T-cell (primary cell): ENCODE measurements around the gene MYOM3. TPM values are rescaled to one million over a fixed set of nuclear protein-coding genes. Genes with fewer than 3 reads are reported as not detected.

Experiments used
- ATAC-seq, 4 experiments: fragments of 200-7000 bp in 3 of 4; fragments of 150-1000 bp in 1 of 4; cut with Tn5 transposase; replicated peaks in 1 of 4; 1 replicate in 3 of 4; 2 replicates in 1 of 4; pipeline ENCODE4 v1.10.0; 2021; ENCODE audit warnings: moderate library complexity in 3 of 4, mild to moderate bottlenecking in 2 of 4, moderate number of reproducible peaks in 1 of 4
- CTCF ChIA-PET, 2 donors: fragments of 300-600 bp; sonication (Branson Sonifier 250); formaldehyde crosslinking; loops; one replicate each; lab custom pipeline; 2022; ENCODE audit warnings: antibody characterized with exemption in 2 of 2; lab: Charles Lee
- POLR2A ChIA-PET, 2 donors: fragments of 300-600 bp; sonication (Branson Sonifier 250); formaldehyde crosslinking; loops; one replicate each; lab custom pipeline; 2022; ENCODE audit warnings: antibody characterized with exemption in 2 of 2; lab: Charles Lee
- DNase-seq, 35 experiments: peaks; one replicate each; pipeline versions ENCODE4 v3.0.0 to v3.0.0-alpha.2; 2013 to 2023
- H3K27ac ChIP-seq: one replicate; pipeline ENCODE4 v1.5.1; 2013; ENCODE audit warnings: low read length
- H3K27me3 ChIP-seq, 2 experiments: replicated peaks in 1 of 2; 1 replicate in 1 of 2; 2 replicates in 1 of 2; pipeline versions ENCODE4 v1.6.1 to v1.7.0; 2013; ENCODE audit warnings: low read length in 1 of 2, mixed read lengths in 1 of 2; ENCODE audit not compliant: control insufficient read depth in 2 of 2, insufficient read depth in 2 of 2; ENCODE audit errors: extremely low read depth in 1 of 2
- H3K36me3 ChIP-seq, 2 donors: 1 replicate in 1 of 2; 2 replicates in 1 of 2; pipeline versions ENCODE4 v1.6.1 to v1.7.0; 2013; ENCODE audit warnings: low read length in 1 of 2; ENCODE audit not compliant: control insufficient read depth in 2 of 2, insufficient read depth in 1 of 2; ENCODE audit errors: extremely low read depth in 1 of 2
- H3K4me1 ChIP-seq, 2 experiments: 1 replicate in 1 of 2; 2 replicates in 1 of 2; pipeline versions ENCODE4 v1.6.1 to v1.7.0; 2013; ENCODE audit warnings: low read length in 2 of 2, mixed read lengths in 1 of 2; ENCODE audit not compliant: insufficient read depth in 2 of 2, control insufficient read depth in 1 of 2; ENCODE audit errors: extremely low read depth in 1 of 2
- H3K4me3 ChIP-seq, 2 donors: 1 replicate in 1 of 2; 2 replicates in 1 of 2; pipeline versions ENCODE4 v1.5.1 to v1.7.0; 2013; ENCODE audit warnings: mild to moderate bottlenecking in 2 of 2, low read length in 1 of 2, moderate library complexity in 1 of 2; ENCODE audit not compliant: control insufficient read depth in 1 of 2; ENCODE audit errors: extremely low read depth in 1 of 2
- H3K9me3 ChIP-seq: 2 replicates; pipeline ENCODE4 v1.7.0; 2013
- H3K27ac Mint-ChIP-seq, 2 donors: one replicate each; pipeline ENCODE4 v1.8.0; 2020 to 2021; ENCODE audit warnings: mild to moderate bottlenecking in 2 of 2, mixed read lengths in 2 of 2
- H3K27me3 Mint-ChIP-seq, 2 donors: one replicate each; pipeline ENCODE4 v1.8.0; 2021 to 2022; ENCODE audit warnings: mixed read lengths in 2 of 2
- H3K36me3 Mint-ChIP-seq: one replicate; pipeline ENCODE4 v1.8.0; 2021; ENCODE audit warnings: mixed read lengths
- H3K4me1 Mint-ChIP-seq, 3 donors: one replicate each; pipeline ENCODE4 v1.8.0; 2020 to 2022; ENCODE audit warnings: mixed read lengths in 3 of 3, mild to moderate bottlenecking in 1 of 3
- H3K4me3 Mint-ChIP-seq, 3 donors: one replicate each; pipeline ENCODE4 v1.8.0; 2020 to 2022; ENCODE audit warnings: mild to moderate bottlenecking in 3 of 3, mixed read lengths in 3 of 3, moderate library complexity in 3 of 3
- H3K9me3 Mint-ChIP-seq, 3 donors: one replicate each; pipeline ENCODE4 v1.8.0; 2020 to 2022; ENCODE audit warnings: mixed read lengths in 3 of 3
- WGBS: methylation state at CpG from one replicate; pipeline ENCODE4 v1.1.5; 2013; ENCODE audit warnings: missing lambda C conversion rate; ENCODE audit not compliant: insufficient coverage; 5-methylcytosine and 5-hydroxymethylcytosine counted together
- total RNA-seq, 35 experiments: library from RNA in 6 of 35; stranded (reverse) in 6 of 35; fragments of 120-200 nt in 1 of 35; gene quantifications; one replicate each; pipeline versions ENCODE4 v1.2.1 to v1.2.4 and lab custom pipeline; 2013 to 2026

The MYOM3 gene
- total RNA-seq, 5 donors from 2014 or later (not counting 1 experiment from before 2014, with no cell fraction given), result not detected

- Mint-ChIP-seq H3K27ac (no peak overlapping the region), H3K4me1 (peaks cover 0 to under 1% (median under 1%) of the 10 kb centered on the region in 3 donors), H3K36me3 (no peaks in the 10 kb centered on the region), H3K27me3 (peaks cover 6 to 12% of the 10 kb centered on the region in 2 donors), H3K9me3 (peaks cover 0 to 4% (median 4%) of the 10 kb centered on the region in 3 donors), H3K4me3 (no peak overlapping the region)
- CTCF ChIA-PET, result no interaction called here
- H3K4me3 ChIP-seq, result no peak overlapping the region
- H3K9me3 ChIP-seq, result no peaks in the 10 kb centered on the region
- POLR2A ChIA-PET, result no interaction called here
- peaks cover 0 to 4% of the 10 kb centered on the region in 2 experiments for H3K4me1 ChIP-seq
- no peaks in the 10 kb centered on the region for H3K36me3 ChIP-seq
- no CpG with 5 or more reads among the region's 1 CpG for WGBS
- ATAC-seq (no peak), DNase-seq (no peak)
- H3K27me3 ChIP-seq, result peaks cover 0 to 14% of the 10 kb centered on the region in 2 experiments
- no peak overlapping the region for H3K27ac ChIP-seq
These were observed 21.9 kb upstream of the MYOM3 start for GRCh38 chr1:24133819-24134218.

- WGBS, result 80% methylated on average over 1 of the region's 3 CpGs
- DNase-seq (no peak), ATAC-seq (no peak)
- H3K27me3 ChIP-seq, result peaks cover 0 to 5% of the 10 kb centered on the region in 2 experiments
- POLR2A ChIA-PET, result no interaction called here
- Mint-ChIP-seq H3K36me3 (no peaks in the 10 kb centered on the region), H3K4me3 (no peak overlapping the region), H3K9me3 (peaks cover 0 to 4% (median 4%) of the 10 kb centered on the region in 3 donors), H3K27me3 (peaks cover 6 to 12% of the 10 kb centered on the region in 2 donors), H3K27ac (no peak overlapping the region), H3K4me1 (no peaks in the 10 kb centered on the region)
- H3K4me1 ChIP-seq, result no peaks in the 10 kb centered on the region
- no peaks in the 10 kb centered on the region for H3K9me3 ChIP-seq
- H3K27ac ChIP-seq, result no peak overlapping the region
- H3K4me3 ChIP-seq, result no peak overlapping the region
- H3K36me3 ChIP-seq, result no peaks in the 10 kb centered on the region
- CTCF ChIA-PET, result no interaction called here
These were observed 18.4 kb upstream of the MYOM3 start for GRCh38 chr1:24130385-24130784.

- no peak for DNase-seq
- Mint-ChIP-seq H3K9me3 (peaks cover 0 to 4% (median 4%) of the 10 kb centered on the region in 3 donors), H3K36me3 (no peaks in the 10 kb centered on the region), H3K27ac (no peak overlapping the region), H3K4me3 (no peak overlapping the region), H3K4me1 (no peaks in the 10 kb centered on the region), H3K27me3 (peaks cover 2 to 3% of the 10 kb centered on the region in 2 donors)
- ChIA-PET CTCF (no interaction called here), POLR2A (no interaction called here)
- Histone ChIP-seq H3K9me3 (no peaks in the 10 kb centered on the region), H3K27ac (no peak overlapping the region), H3K4me3 (no peak overlapping the region), H3K36me3 (no peaks in the 10 kb centered on the region), H3K27me3 (peaks cover 0 to 12% of the 10 kb centered on the region in 2 experiments), H3K4me1 (no peaks in the 10 kb centered on the region)
- WGBS, result 89% methylated on average over 3 of the region's 7 CpGs
- no peak for ATAC-seq
These were observed 15.9 kb upstream of the MYOM3 start for GRCh38 chr1:24127801-24128363.

GRCh38 chr1:24127134-24127800, 15.3 kb upstream of the MYOM3 start:
- H3K9me3 Mint-ChIP-seq, result peaks cover 0 to 4% (median 4%) of the 10 kb centered on the region in 3 donors
- ChIA-PET CTCF (no interaction called here), POLR2A (no interaction called here)
- ATAC-seq (no peak), DNase-seq (no peak)
- no peak overlapping the region for H3K27ac Mint-ChIP-seq
- no peak overlapping the region for H3K4me3 Mint-ChIP-seq
- Histone ChIP-seq H3K4me3 (no peak overlapping the region), H3K36me3 (no peaks in the 10 kb centered on the region), H3K4me1 (no peaks in the 10 kb centered on the region), H3K9me3 (no peaks in the 10 kb centered on the region), H3K27ac (no peak overlapping the region), H3K27me3 (peaks cover 0 to 13% of the 10 kb centered on the region in 2 experiments)
- WGBS, result 85% methylated on average over 2 of the region's 3 CpGs
- H3K27me3 Mint-ChIP-seq, result no peaks in the 10 kb centered on the region
- H3K4me1 Mint-ChIP-seq, result no peaks in the 10 kb centered on the region
- no peaks in the 10 kb centered on the region for H3K36me3 Mint-ChIP-seq

- Mint-ChIP-seq H3K36me3 (no peaks in the 10 kb centered on the region), H3K27me3 (no peaks in the 10 kb centered on the region), H3K4me3 (no peak overlapping the region), H3K27ac (no peak overlapping the region), H3K9me3 (peaks cover 0 to 4% (median 4%) of the 10 kb centered on the region in 3 donors), H3K4me1 (no peaks in the 10 kb centered on the region)
- DNase-seq (no peak), ATAC-seq (no peak)
- no CpG with 5 or more reads among the region's 5 CpGs for WGBS
- Histone ChIP-seq H3K4me1 (no peaks in the 10 kb centered on the region), H3K4me3 (no peak overlapping the region), H3K36me3 (no peaks in the 10 kb centered on the region), H3K27ac (no peak overlapping the region), H3K9me3 (no peaks in the 10 kb centered on the region), H3K27me3 (peaks cover 0 to 17% of the 10 kb centered on the region in 2 experiments)
- ChIA-PET CTCF (no interaction called here), POLR2A (no interaction called here)
These were observed 14.7 kb upstream of the MYOM3 start for GRCh38 chr1:24126672-24127023.

GRCh38 chr1:24126018-24126671, 14.2 kb upstream of the MYOM3 start:
- Histone ChIP-seq H3K4me3 (no peak overlapping the region), H3K36me3 (no peaks in the 10 kb centered on the region), H3K4me1 (no peaks in the 10 kb centered on the region), H3K9me3 (no peaks in the 10 kb centered on the region), H3K27me3 (peaks cover 0 to 22% of the 10 kb centered on the region in 2 experiments), H3K27ac (no peak overlapping the region)
- ChIA-PET POLR2A (no interaction called here), CTCF (no interaction called here)
- peaks cover 0 to 4% (median 2%) of the 10 kb centered on the region in 3 donors for H3K9me3 Mint-ChIP-seq
- no peak overlapping the region for H3K27ac Mint-ChIP-seq
- no peaks in the 10 kb centered on the region for H3K27me3 Mint-ChIP-seq
- H3K4me1 Mint-ChIP-seq, result no peaks in the 10 kb centered on the region
- H3K4me3 Mint-ChIP-seq, result no peak overlapping the region
- 51% methylated on average over 2 of the region's 6 CpGs for WGBS
- DNase-seq, result no peak
- H3K36me3 Mint-ChIP-seq, result no peaks in the 10 kb centered on the region
- no peak for ATAC-seq
